HG03469 (cell line): Measurements from ENCODE around the gene YDJC.
"Not testable (repeated sequence)": the region's sequence is repeated elsewhere in the genome, so short reads cannot be mapped to it uniquely, and the experiment has no call there.

Experiments
- ATAC-seq: cut with Tn5 transposase; IDR thresholded peaks from one replicate; pipeline ENCODE4 v1.9.1; 2021; ENCODE audit warnings: mild to moderate bottlenecking, moderate library complexity, moderate number of reproducible peaks; ENCODE audit not compliant: unreplicated experiment

YDJC gene

GRCh38 chr22:21652010-21652546 is 22.3 kb upstream of the YDJC start:
- ATAC-seq, result peak; percentile 80

DNA sequence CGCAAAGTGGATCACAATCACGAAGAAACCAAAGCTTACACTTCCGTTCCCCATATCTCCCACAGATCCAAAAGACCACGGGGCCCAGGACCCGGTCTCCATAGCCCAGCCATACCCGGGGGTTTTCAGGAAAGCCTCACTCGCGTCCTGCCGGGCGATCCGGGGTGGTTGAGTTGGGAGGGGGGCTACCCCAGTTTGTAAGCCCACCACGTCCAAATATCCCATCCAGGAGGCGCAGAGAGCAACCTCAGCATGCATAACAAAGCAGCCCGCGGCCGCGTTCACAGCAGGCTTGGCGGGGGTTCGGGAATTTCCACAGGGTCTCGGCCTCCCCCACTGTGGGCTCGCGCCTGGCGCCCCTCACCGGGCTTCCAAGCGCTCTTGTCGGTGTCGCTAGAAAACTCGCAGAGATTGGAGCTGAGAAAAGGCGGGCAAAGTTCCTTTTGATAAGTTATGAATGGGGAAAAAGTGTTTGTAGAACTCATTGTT is 21.7 kb upstream of the YDJC start:
- no peak for ATAC-seq

DNA sequence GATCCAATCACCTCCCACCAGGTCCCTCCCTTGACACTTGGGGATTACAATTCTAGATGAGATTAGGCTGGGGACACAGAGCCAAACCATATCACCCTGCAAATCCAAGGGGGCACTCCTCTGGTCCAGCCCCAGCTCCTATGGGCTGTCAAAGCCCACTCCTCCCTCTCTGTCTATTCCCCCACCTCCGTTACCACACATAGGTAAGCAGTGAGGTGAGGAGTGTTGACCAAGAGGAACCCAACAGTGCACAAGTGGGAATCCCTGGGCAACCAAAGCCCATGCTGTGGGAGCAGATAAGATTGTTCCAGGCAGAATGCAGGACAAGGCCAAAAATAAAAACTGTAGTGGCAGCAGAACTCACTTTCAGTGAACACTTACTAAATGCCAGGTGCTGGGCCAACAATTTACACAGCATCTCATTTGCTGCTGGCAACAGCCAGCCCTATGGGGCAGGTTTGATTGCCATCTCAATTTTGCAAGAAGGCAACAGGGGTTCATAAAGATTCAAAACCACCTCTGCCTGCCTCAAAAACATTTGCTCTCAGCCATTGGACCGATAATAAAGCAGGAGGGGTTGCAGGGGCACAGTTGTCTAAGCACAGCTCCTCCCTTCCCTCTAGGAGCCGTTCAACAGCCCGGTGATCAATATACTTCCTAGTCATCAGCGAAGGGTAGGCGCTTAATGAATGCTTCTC is 21.1 kb upstream of the YDJC start:
- no peak for ATAC-seq

- no peak for ATAC-seq
Measured at GRCh38 chr22:21650280-21650679, 20.5 kb upstream of the YDJC start.

DNA sequence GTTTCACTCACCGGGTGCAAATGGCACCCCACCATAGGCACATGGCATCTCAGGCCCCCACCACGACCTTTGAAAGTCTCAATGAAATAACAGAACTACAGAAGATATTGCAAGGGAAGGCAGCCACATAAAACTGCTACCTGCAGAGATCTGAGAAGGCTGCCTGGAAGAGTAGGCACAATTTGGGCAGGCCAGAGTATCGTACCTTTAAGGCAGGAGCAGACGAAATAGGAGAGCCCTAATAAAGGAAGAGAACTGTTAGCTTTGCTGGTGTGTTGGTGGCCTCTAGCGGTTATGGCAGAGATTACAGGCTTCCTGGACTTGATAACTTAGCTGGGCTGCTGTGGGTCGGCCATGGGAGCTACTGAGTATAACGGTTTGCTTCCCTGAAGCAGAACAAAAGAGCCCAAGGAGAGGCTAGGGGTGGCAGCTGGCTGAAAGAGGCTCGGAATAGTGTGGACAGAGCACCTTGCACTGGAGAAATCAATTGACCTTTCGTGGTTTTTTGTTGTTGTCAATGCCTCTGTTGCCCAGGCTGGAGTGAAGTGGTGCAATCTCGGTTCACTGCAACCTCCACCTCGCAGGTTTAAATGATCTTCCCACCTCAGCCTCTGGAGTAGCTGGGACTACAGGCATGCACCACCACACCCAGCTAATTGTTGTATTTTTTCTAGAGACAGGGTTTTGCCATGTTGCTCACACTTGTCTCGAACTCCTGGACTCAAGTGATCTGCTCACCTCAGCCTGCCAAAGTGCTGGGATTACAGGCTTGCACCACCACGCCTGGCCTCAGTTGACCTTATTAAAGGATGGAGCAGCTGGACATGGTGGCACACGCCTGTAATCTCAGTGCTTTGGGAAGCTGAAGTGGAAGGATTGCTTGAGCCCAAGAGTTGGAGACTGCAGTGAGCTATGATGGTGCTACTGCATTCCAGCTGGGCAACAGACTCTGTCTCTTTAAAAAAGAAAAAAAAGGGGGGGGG is 17.1 kb upstream of the YDJC start:
- no peak for ATAC-seq

DNA sequence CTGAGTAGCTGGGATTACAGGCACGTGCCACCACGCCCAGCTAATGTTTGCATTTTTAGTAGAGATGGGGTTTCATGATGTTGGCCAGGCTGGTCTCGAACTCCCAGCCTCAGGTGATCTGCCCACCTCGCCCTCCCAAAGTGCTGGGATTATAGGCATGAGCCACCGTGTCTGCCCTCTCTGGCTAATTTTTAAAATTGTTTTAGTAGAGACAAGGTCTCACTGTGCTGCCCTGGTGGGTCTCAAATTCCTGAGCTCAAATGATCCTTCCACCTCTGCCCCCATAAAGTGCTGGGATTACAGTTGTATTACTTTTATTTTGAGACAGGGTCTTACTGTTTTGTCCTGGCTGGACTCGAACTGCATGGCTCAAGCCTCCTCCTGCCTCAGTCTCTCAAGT is 15.7 kb upstream of the YDJC start:
- ATAC-seq, result not testable (repeated sequence)

DNA sequence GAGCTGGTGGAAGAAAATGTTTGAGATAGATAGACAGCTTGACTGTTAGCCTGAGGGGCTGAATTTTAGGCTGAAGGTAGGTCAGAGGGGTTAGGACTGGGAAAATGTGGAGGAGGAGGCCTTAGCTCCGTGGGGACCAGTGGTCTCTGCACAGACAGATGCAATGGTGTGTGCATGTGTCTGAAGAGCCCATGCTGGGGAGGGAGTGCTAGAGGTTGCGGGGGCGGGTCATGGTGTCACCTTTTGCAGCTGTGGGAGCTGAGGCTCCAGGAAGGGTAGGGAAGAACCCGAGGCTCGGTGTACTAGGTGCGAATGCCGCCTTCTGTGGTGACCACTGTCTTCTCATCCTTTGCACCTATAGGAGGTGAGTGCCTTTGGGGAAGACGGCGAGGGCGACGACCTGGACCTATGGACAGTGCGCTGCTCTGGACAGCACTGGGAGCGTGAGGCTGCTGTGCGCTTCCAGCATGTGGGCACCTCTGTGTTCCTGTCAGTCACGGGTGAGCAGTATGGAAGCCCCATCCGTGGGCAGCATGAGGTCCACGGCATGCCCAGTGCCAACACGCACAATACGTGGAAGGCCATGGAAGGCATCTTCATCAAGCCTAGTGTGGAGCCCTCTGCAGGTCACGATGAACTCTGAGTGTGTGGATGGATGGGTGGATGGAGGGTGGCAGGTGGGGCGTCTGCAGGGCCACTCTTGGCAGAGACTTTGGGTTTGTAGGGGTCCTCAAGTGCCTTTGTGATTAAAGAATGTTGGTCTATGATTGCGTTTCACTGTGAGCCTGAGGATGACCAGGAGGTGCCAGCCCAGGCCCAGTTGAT is 13.9 kb upstream of the YDJC start:
- ATAC-seq, result no peak

- no peak for ATAC-seq
Measured at GRCh38 chr22:21642584-21643448, 13.0 kb upstream of the YDJC start.

DNA sequence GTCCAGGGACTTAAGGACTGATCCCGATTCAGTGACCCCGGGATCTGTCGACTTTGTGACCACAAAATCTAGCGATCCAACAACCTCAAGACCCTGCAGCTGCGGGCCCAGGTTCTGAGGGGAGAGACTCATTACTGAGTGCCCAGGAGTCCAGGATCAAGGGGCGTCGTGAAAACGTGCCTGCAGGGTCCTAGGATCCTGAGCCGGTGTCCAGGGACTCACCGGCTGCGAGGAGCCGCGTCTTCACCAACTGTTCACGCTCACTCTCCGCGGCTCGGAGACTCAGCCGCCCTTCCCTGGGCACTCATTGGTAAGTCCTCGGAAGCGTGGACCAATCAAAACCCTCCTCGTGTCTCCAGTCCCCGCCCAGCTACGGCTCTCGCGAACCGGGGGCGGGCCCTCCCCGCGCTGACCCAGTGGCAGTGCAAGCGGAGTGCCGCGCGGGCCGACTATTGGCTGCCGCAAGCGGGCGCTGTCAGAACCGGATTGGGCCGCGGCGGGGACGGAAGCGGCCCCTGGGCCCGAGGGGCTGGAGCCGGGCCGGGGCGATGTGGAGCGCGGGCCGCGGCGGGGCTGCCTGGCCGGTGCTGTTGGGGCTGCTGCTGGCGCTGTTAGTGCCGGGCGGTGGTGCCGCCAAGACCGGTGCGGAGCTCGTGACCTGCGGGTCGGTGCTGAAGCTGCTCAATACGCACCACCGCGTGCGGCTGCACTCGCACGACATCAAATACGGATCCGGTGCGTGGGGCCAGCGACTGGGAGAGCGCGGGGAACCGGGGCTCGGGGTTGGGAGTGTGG is 12.2 kb upstream of the YDJC start, which contains the start of gene SDF2L1:
SDF2L1 (plus strand) TSS at position 514 of the 795 bp plus-strand sequence; CDS start at position 549, 35 bp downstream.
- peak; percentile 88 for ATAC-seq

DNA sequence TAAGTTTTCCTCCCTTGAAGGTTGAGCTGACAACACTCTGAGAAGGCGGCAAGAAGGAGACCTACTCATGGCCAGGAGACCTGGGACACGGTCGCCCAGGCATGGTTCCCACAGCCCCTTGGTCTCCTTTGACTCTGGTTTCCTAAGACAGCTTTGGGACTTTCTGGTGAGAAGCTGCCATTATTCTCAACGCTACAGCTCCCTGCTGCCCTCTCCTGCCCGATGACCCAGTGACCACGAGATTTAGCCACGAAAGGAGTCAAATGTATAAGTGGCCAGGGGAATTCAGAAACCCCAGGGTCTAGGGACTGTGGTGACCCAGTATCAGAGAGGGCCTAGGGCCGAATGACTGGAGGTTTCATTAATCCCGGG is 11.6 kb upstream of the YDJC start:
- no peak for ATAC-seq

- no peak for ATAC-seq
Measured at GRCh38 chr22:21640810-21641209, 11.0 kb upstream of the YDJC start.

DNA sequence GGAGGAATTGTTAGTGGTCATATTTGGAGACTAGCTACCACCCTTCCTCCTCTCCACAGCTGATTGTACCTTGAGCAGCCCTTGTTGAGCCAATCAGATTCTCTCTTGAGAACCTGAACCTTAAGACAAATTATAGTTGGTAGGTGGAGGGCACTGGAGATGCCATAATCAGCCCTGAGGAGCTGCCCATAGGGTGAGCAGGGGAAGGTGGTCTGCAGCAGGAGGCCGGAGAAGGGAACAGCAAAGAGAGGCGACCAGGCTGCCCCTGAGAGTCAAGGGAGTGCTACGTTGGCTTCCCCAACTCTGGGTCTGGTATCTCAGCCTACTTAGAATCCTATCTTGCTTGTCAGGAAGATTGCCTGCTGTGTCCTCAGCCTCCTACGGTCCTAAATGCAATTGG is 9.5 kb upstream of the YDJC start:
- no peak for ATAC-seq

DNA sequence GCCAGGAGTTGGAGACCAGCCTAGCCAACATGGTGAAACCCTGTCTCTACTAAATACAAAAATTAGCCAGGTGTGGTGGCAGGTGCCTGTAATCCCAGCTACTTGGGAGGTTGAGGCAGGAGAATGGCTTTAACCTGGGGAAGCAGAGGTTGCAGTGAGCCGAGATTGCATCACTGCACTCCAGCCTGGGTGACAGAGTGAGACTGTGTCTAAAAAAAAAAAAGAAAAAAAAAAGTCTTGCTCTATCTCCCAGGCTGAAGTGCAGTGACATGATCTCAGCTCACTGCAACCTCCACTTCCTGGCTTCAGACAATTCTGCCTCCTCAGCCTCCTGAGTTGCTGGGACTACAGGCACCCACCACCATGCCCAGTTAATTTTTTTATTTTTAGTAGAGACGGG is 7.6 kb upstream of the YDJC start:
- ATAC-seq, result not testable (repeated sequence)

GRCh38 chr22:21636629-21637218 is 6.9 kb upstream of the YDJC start:
- no peak for ATAC-seq

- ATAC-seq, result no peak
Measured at GRCh38 chr22:21635771-21636510, 6.1 kb upstream of the YDJC start.

DNA sequence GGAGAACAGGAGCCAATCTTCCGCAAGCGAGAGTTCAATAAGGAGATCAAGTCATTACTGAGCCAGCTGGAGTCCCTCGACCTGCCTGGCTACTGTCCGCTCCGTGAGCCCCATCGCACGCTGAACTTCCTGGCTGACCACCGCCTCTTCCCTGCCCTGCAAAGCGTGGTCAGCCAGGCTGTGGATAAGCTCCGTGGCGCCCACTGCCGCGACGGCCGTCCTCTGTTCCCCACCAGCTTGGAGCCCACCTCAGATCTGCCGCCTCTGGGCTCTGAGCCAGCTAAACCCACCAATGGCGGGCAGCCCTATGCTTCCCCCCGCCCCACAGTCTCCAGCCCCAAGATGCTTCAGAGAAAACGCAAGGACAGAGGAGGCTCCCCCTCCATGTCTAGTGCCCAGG is 5.0 kb upstream of the YDJC start:
- no peak for ATAC-seq

GRCh38 chr22:21634081-21634480 is 4.3 kb upstream of the YDJC start:
- ATAC-seq, result no peak

GRCh38 chr22:21633481-21633880 is 3.7 kb upstream of the YDJC start:
- ATAC-seq, result no peak
